AG04449 (cell line): ENCODE measurements around the gene VGLL4.

Experiments used
- CTCF ChIA-PET: fragments of 350-600 bp; formaldehyde crosslinking; extraction: SDS; loops from one replicate; lab custom pipeline; 2021; ENCODE audit warnings: antibody characterized with exemption; lab: Yijun Ruan, JAX
- POLR2A ChIA-PET: fragments of 400-600, 350-600 bp; formaldehyde crosslinking; extraction: SDS; loops from one replicate; lab custom pipeline; 2020; ENCODE audit warnings: antibody characterized with exemption, inconsistent platforms; lab: Yijun Ruan, JAX
- DNase-seq: peaks from one replicate; pipeline ENCODE4 v3.0.0-alpha.2; 2010; ENCODE audit warnings: low read depth, low spot score
- H3K4me3 ChIP-seq: 2 replicates; pipeline ENCODE4 v1.5.1; 2011; ENCODE audit warnings: low read depth, mild to moderate bottlenecking, control low read depth, low read length
- CTCF ChIP-seq: IDR thresholded peaks from one replicate; pipeline ENCODE4 v1.5.1; 2011; ENCODE audit warnings: mild to moderate bottlenecking, moderate library complexity, low read length, control low read depth, inconsistent platforms; ENCODE audit not compliant: insufficient read depth; ENCODE audit errors: missing control alignments

VGLL4 gene

GRCh38 chr3:11648735-11649134, 5.0 kb upstream of the VGLL4 start:
- TF ChIP-seq CTCF, result no peak
- H3K4me3 ChIP-seq, result no peak overlapping the region
- CTCF ChIA-PET, result interaction anchor here (1.1 to 19.3 kb wide), 5 partner anchors 81 to 286 kb away, joined by 3 to 260 read pairs (median 3); no protein-coding TSS in a partner anchor
- POLR2A ChIA-PET, result no interaction called here
- DNase-seq, result no peak

- ChIA-PET CTCF (interaction anchor here (0.8 to 19.3 kb wide), 4 partner anchors 8 to 262 kb away, joined by 3 to 260 read pairs (median 3); no protein-coding TSS in a partner anchor), POLR2A (interaction anchor here (0.8 to 1.5 kb wide), 6 partner anchors 14 to 86 kb away, joined by 3 read pairs; no protein-coding TSS in a partner anchor)
- no peak for DNase-seq
- peak overlapping the region; percentile 93 for H3K4me3 ChIP-seq
- TF ChIP-seq CTCF, result no peak
These were observed 513 bp downstream of the VGLL4 start for GRCh38 chr3:11643201-11643603.

- CTCF ChIA-PET, result interaction anchor here (19.3 kb wide), 1 partner anchor 261 kb away, joined by 260 read pairs; no protein-coding TSS in a partner anchor
- POLR2A ChIA-PET, result interaction anchor here (1.3 kb wide), 1 partner anchor 42 kb away, joined by 3 read pairs; no protein-coding TSS in a partner anchor
- H3K4me3 ChIP-seq, result peak overlapping the region; percentile 93
- no peak for TF ChIP-seq CTCF
- DNase-seq, result peak; percentile 58
These were observed 1.1 kb downstream of the VGLL4 start for GRCh38 chr3:11642431-11643191.

GRCh38 chr3:11641683-11642430, 1.9 kb downstream of the VGLL4 start:
- no peak for DNase-seq
- ChIA-PET POLR2A (interaction anchor here (0.7 kb wide), 1 partner anchor 263 kb away, joined by 3 read pairs; no protein-coding TSS in a partner anchor), CTCF (interaction anchor here (0.6 to 5.9 kb wide), 5 partner anchors 10 to 265 kb away, joined by 3 to 36 read pairs (median 4); no protein-coding TSS in a partner anchor)
- TF ChIP-seq CTCF, result no peak
- peak overlapping the region; percentile 93 for H3K4me3 ChIP-seq

GRCh38 chr3:11641316-11641682, 2.4 kb downstream of the VGLL4 start:
- CTCF ChIA-PET, result interaction anchor here (0.6 to 5.9 kb wide), 5 partner anchors 10 to 265 kb away, joined by 3 to 36 read pairs (median 4); no protein-coding TSS in a partner anchor
- no peak for TF ChIP-seq CTCF
- no peak for DNase-seq
- H3K4me3 ChIP-seq, result peak overlapping the region; percentile 93
- POLR2A ChIA-PET, result interaction anchor here (0.6 to 1.1 kb wide), 4 partner anchors 19 to 409 kb away, joined by 3 to 7 read pairs (median 4); no protein-coding TSS in a partner anchor
